Measurements from ENCODE around the gene PIEZO1.

The PIEZO1 gene

GRCh38 chr16:88713568-88714419 lies 71.2 kb downstream of the PIEZO1 start:
- TF ChIP-seq POLR2A (IDR thresholded peaks at IDR 0.05; ENCODE audit: low read length), result no peak
- no peak for TF ChIP-seq GATA1 (IDR thresholded peaks at IDR 0.05; ENCODE audit: low read depth, low read length)
- peak in 1 of 2 experiments; percentile 21 for DNase-seq

- no peak for DNase-seq
- TF ChIP-seq GATA1 (IDR thresholded peaks at IDR 0.05; ENCODE audit: low read depth, low read length) (no peak), POLR2A (IDR thresholded peaks at IDR 0.05; ENCODE audit: low read length) (no peak)
Observed at GRCh38 chr16:88713054-88713453, 72.0 kb downstream of the PIEZO1 start.

- no peak for TF ChIP-seq GATA1 (IDR thresholded peaks at IDR 0.05; ENCODE audit: low read depth, low read length)
- TF ChIP-seq POLR2A (IDR thresholded peaks at IDR 0.05; ENCODE audit: low read length), result no peak
- DNase-seq, result no peak
Observed at GRCh38 chr16:88712362-88712979, 72.5 kb downstream of the PIEZO1 start.

GRCh38 chr16:88711750-88712340 lies 73.2 kb downstream of the PIEZO1 start:
- TF ChIP-seq GATA1 (IDR thresholded peaks at IDR 0.05; ENCODE audit: low read depth, low read length) (no peak), POLR2A (IDR thresholded peaks at IDR 0.05; ENCODE audit: low read length) (no peak)
- DNase-seq, result no peak

GRCh38 chr16:88710556-88710955 lies 74.5 kb downstream of the PIEZO1 start:
- no peak for DNase-seq
- no peak for TF ChIP-seq POLR2A (IDR thresholded peaks at IDR 0.05; ENCODE audit: low read length)
- no peak for TF ChIP-seq GATA1 (IDR thresholded peaks at IDR 0.05; ENCODE audit: low read depth, low read length)

GRCh38 chr16:88706965-88707826 lies 77.8 kb downstream of the PIEZO1 start:
- TF ChIP-seq GATA1 (IDR thresholded peaks at IDR 0.05; ENCODE audit: low read depth, low read length) (no peak), POLR2A (IDR thresholded peaks at IDR 0.05; ENCODE audit: low read length) (no peak)
- peak; percentile 45 for DNase-seq

- no peak for TF ChIP-seq GATA1 (IDR thresholded peaks at IDR 0.05; ENCODE audit: low read depth, low read length)
- peak; percentile 71 for TF ChIP-seq POLR2A (IDR thresholded peaks at IDR 0.05; ENCODE audit: low read length)
- peak; percentile 94 to 97 for DNase-seq
Observed at GRCh38 chr16:88706229-88706964, 78.6 kb downstream of the PIEZO1 start, which contains the start of the genes CTU2 and RNF166. TSS of gene CTU2 (plus strand) at chr16:88706503. CDS start at chr16:88706531, 28 bp downstream. TSS of gene RNF166 (minus strand) at chr16:88706408. CDS start at chr16:88706325, 83 bp downstream.

GRCh38 chr16:88705801-88706228 lies 79.2 kb downstream of the PIEZO1 start:
- no peak for TF ChIP-seq POLR2A (IDR thresholded peaks at IDR 0.05; ENCODE audit: low read length)
- no peak for TF ChIP-seq GATA1 (IDR thresholded peaks at IDR 0.05; ENCODE audit: low read depth, low read length)
- DNase-seq, result peak; percentile 57 to 70

- TF ChIP-seq POLR2A (IDR thresholded peaks at IDR 0.05; ENCODE audit: low read length) (no peak), GATA1 (IDR thresholded peaks at IDR 0.05; ENCODE audit: low read depth, low read length) (no peak)
- DNase-seq, result peak; percentile 55 to 61
Observed at GRCh38 chr16:88705076-88705684, 79.8 kb downstream of the PIEZO1 start.

GRCh38 chr16:88703486-88704309 lies 81.3 kb downstream of the PIEZO1 start:
- DNase-seq, result peak; percentile 30 to 38
- no peak for TF ChIP-seq GATA1 (IDR thresholded peaks at IDR 0.05; ENCODE audit: low read depth, low read length)
- no peak for TF ChIP-seq POLR2A (IDR thresholded peaks at IDR 0.05; ENCODE audit: low read length)

GRCh38 chr16:88702371-88703210 lies 82.4 kb downstream of the PIEZO1 start:
- TF ChIP-seq POLR2A (IDR thresholded peaks at IDR 0.05; ENCODE audit: low read length) (no peak), GATA1 (IDR thresholded peaks at IDR 0.05; ENCODE audit: low read depth, low read length) (no peak)

More at GRCh38 chr16:88702371-88703210, 82.4 kb downstream of the PIEZO1 start:
- DNase-seq, result no peak
